Natural killer cell (primary cell): ENCODE results near the gene CD38. TPM values are rescaled to one million over a fixed set of nuclear protein-coding genes. Genes with fewer than 3 reads are reported as not detected.

ENCODE experiments used
- ATAC-seq, 3 donors: fragments of 150-1000 bp in 2 of 3; fragments of 200-7000 bp in 1 of 3; cut with Tn5 transposase; 1 replicate in 1 of 3; 2 replicates in 2 of 3; pipeline ENCODE4 v1.10.0; 2021; ENCODE audit warnings: mild to moderate bottlenecking in 2 of 3, moderate library complexity in 2 of 3
- DNase-seq, 2 donors: peaks; one replicate each; pipeline versions ENCODE4 v3.0.0 to v3.0.0-alpha.2; 2013 to 2021; ENCODE audit warnings: mixed read lengths in 1 of 2
- H3K27ac ChIP-seq: one replicate; pipeline ENCODE4 v1.5.1; 2013; ENCODE audit warnings: mild to moderate bottlenecking, low read length
- H3K27me3 ChIP-seq: one replicate; pipeline ENCODE4 v1.6.1; 2013; ENCODE audit warnings: low read length; ENCODE audit not compliant: control insufficient read depth, insufficient read depth
- H3K36me3 ChIP-seq: one replicate; pipeline ENCODE4 v1.6.1; 2013; ENCODE audit warnings: low read length; ENCODE audit not compliant: control insufficient read depth, insufficient read depth
- H3K4me1 ChIP-seq: one replicate; pipeline ENCODE4 v1.6.1; 2013; ENCODE audit warnings: low read length; ENCODE audit not compliant: control insufficient read depth, insufficient read depth
- H3K4me3 ChIP-seq: one replicate; pipeline ENCODE4 v1.5.1; 2013; ENCODE audit warnings: low read length
- H3K9me3 ChIP-seq: one replicate; pipeline ENCODE4 v1.6.1; 2013; ENCODE audit warnings: low read length; ENCODE audit not compliant: control insufficient read depth, insufficient read depth
- H3K27ac Mint-ChIP-seq, 2 donors: one replicate each; pipeline ENCODE4 v1.8.0; 2022; ENCODE audit warnings: mild to moderate bottlenecking in 2 of 2, mixed read lengths in 2 of 2, moderate library complexity in 1 of 2
- H3K27me3 Mint-ChIP-seq, 2 donors: one replicate each; pipeline ENCODE4 v1.8.0; 2022; ENCODE audit warnings: low read depth in 2 of 2, mixed read lengths in 2 of 2
- H3K36me3 Mint-ChIP-seq: one replicate; pipeline ENCODE4 v1.8.0; 2022; ENCODE audit warnings: mixed read lengths
- H3K4me1 Mint-ChIP-seq, 2 donors: one replicate each; pipeline ENCODE4 v1.8.0; 2022; ENCODE audit warnings: mixed read lengths in 2 of 2
- H3K4me3 Mint-ChIP-seq: one replicate; pipeline ENCODE4 v1.8.0; 2022; ENCODE audit warnings: mild to moderate bottlenecking, moderate library complexity, mixed read lengths
- H3K9me3 Mint-ChIP-seq, 2 donors: one replicate each; pipeline ENCODE4 v1.8.0; 2022; ENCODE audit warnings: mixed read lengths in 2 of 2
- WGBS: methylation state at CpG from one replicate; pipeline ENCODE4 v1.1.7; 2013; ENCODE audit warnings: missing lambda C conversion rate; ENCODE audit not compliant: insufficient coverage; 5-methylcytosine and 5-hydroxymethylcytosine counted together
- intact Hi-C: fragments of 100-400 bp; cut with micrococcal nuclease; formaldehyde crosslinking; loops from one replicate; pipeline ENCODE4 v1.14.2; 2022
- total RNA-seq, 4 donors: library from RNA; stranded (reverse); fragments of 120-200 nt in 1 of 4; gene quantifications; one replicate each; pipeline versions ENCODE4 v1.2.3 to v1.2.4, GENCODE V29; 2013 to 2022
- TF ChIP-seq, protein P1 (sequence below): fragments of 200-600 bp; IDR thresholded peaks from one replicate; pipeline ENCODE4 v1.8.0; 2022; ENCODE audit warnings: antibody characterized with exemption

The CD38 gene
- total RNA-seq, 3 donors from 2014 or later (not counting 1 experiment from before 2014, with no cell fraction given), result 91.8 to 124 (median 98.8) TPM

DNA sequence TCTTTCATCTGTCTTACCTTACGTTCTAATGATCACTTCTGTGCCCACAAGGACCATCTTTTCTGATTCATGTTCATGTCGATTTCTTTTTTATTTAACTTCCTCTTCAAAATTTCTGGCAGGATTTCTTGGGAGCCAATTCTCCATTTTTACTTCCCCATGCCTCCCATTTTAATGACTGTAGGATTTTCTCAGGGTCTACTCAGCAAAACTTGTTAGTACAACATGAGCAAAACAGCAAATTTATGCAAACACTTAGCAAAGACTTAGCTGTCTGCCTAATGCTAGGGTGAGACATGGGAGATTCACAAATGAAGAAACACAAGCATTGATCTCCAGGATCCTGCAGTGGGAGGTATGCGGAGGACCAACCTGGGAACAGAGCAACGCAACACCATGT, 5.5 kb downstream of the CD38 start:
- no peak for ATAC-seq
- no peaks in the 10 kb centered on the region for H3K9me3 Mint-ChIP-seq
- H3K36me3 Mint-ChIP-seq, result peaks cover 30% of the 10 kb centered on the region
- Histone ChIP-seq H3K27ac (no peak overlapping the region), H3K9me3 (no peaks in the 10 kb centered on the region), H3K36me3 (peaks cover 5% of the 10 kb centered on the region), H3K4me3 (no peak overlapping the region), H3K27me3 (no peaks in the 10 kb centered on the region), H3K4me1 (peaks cover 39% of the 10 kb centered on the region)
- peak overlapping the region in 1 of 2 donors; percentile 38 for H3K27ac Mint-ChIP-seq
- intact Hi-C loops, result no loop called here
- H3K4me1 Mint-ChIP-seq, result peaks cover 72 to 76% of the 10 kb centered on the region in 2 donors
- no peak for DNase-seq
- no peaks in the 10 kb centered on the region for H3K27me3 Mint-ChIP-seq
- peak overlapping the region; percentile 33 for H3K4me3 Mint-ChIP-seq
- TF ChIP-seq, protein P1, sequence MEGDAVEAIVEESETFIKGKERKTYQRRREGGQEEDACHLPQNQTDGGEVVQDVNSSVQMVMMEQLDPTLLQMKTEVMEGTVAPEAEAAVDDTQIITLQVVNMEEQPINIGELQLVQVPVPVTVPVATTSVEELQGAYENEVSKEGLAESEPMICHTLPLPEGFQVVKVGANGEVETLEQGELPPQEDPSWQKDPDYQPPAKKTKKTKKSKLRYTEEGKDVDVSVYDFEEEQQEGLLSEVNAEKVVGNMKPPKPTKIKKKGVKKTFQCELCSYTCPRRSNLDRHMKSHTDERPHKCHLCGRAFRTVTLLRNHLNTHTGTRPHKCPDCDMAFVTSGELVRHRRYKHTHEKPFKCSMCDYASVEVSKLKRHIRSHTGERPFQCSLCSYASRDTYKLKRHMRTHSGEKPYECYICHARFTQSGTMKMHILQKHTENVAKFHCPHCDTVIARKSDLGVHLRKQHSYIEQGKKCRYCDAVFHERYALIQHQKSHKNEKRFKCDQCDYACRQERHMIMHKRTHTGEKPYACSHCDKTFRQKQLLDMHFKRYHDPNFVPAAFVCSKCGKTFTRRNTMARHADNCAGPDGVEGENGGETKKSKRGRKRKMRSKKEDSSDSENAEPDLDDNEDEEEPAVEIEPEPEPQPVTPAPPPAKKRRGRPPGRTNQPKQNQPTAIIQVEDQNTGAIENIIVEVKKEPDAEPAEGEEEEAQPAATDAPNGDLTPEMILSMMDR, result no peak
- 81% methylated on average over 4 of the region's 4 CpGs for WGBS

DNA sequence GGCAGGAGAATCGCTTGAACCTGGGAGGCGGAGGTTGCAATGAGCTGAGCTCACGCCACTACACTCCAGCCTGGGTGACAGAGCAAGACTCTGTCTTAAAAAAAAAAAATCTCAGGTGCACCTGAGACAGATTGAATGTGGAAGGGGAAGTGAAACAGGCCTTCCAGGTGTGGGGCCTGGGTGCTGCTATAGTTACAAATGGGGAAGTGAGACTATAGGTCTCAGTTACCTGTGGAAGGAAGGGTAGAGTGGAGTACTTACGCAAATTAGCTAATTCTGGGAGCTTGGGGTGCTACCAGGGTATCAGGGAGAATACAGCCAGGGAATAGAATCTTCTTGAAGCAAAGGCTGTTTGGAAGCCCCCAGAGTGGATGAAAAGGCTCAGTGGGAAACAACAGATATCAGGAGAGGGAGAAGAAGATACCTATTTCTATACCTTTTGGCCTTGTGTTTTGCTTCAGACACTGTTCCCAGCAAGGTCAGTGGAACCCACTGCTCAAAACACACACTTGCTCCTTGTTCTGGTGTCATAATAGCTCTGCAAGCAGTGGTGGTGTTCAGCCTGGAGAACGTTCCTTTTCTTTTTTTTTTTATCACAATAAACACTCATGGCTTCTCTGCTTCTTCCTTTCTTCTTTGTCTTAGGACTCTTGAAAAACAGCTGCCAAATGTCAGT, 7.0 kb downstream of the CD38 start:
- Mint-ChIP-seq H3K4me3 (no peak overlapping the region), H3K36me3 (peaks cover 30% of the 10 kb centered on the region), H3K27ac (peak overlapping the region; percentile 14 to 72), H3K9me3 (no peaks in the 10 kb centered on the region), H3K4me1 (peaks cover 66 to 74% of the 10 kb centered on the region in 2 donors), H3K27me3 (no peaks in the 10 kb centered on the region)
- no peak overlapping the region for H3K4me3 ChIP-seq
- peaks cover 5% of the 10 kb centered on the region for H3K36me3 ChIP-seq
- H3K4me1 ChIP-seq, result peaks cover 34% of the 10 kb centered on the region
- no peak for DNase-seq
- intact Hi-C loops, result no loop called here
- TF ChIP-seq, protein P1, result no peak
- no peaks in the 10 kb centered on the region for H3K9me3 ChIP-seq
- H3K27me3 ChIP-seq, result no peaks in the 10 kb centered on the region
- ATAC-seq, result no peak
- 77% methylated on average over 5 of the region's 5 CpGs for WGBS
- H3K27ac ChIP-seq, result no peak overlapping the region

- TF ChIP-seq, protein P1, result no peak
- no peak overlapping the region for H3K27ac Mint-ChIP-seq
- WGBS, result 98% methylated on average over 26 of the region's 26 CpGs
- Histone ChIP-seq H3K27ac (no peak overlapping the region), H3K9me3 (no peaks in the 10 kb centered on the region), H3K4me1 (peaks cover 21% of the 10 kb centered on the region), H3K4me3 (no peak overlapping the region), H3K27me3 (no peaks in the 10 kb centered on the region), H3K36me3 (peaks cover 2% of the 10 kb centered on the region)
- H3K36me3 Mint-ChIP-seq, result peaks cover 26% of the 10 kb centered on the region
- no peaks in the 10 kb centered on the region for H3K9me3 Mint-ChIP-seq
- no peak overlapping the region for H3K4me3 Mint-ChIP-seq
- ATAC-seq (no peak), DNase-seq (no peak)
- intact Hi-C loops, result no loop called here
- peaks cover 50 to 57% of the 10 kb centered on the region in 2 donors for H3K4me1 Mint-ChIP-seq
- H3K27me3 Mint-ChIP-seq, result no peaks in the 10 kb centered on the region
These were observed 8.6 kb downstream of the CD38 start for GRCh38 chr4:15786743-15787142.

DNA sequence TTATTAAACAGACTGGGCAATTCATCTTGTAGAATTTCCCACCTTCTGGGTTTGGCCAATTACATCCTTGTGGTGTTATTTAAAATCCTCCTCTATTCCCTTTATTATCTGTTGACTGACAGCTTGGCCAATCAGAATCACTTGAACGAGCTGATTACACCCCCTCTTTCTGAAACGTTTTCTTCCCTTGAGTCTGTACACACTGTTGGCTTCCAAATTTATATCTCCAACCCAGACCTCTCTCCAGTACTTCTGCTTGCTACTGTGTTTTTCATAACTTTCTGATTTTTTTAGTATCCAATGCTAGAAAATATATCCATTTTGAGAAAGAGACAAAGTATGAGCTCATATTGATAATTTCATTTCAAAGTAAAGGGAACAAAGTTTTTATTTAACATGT, 14.8 kb downstream of the CD38 start:
- no peaks in the 10 kb centered on the region for H3K36me3 ChIP-seq
- no peaks in the 10 kb centered on the region for H3K9me3 ChIP-seq
- peaks cover 35 to 49% of the 10 kb centered on the region in 2 donors for H3K4me1 Mint-ChIP-seq
- H3K27me3 Mint-ChIP-seq, result no peaks in the 10 kb centered on the region
- no peak overlapping the region for H3K4me3 ChIP-seq
- intact Hi-C loops, result no loop called here
- peak overlapping the region; percentile 1 to 52 for H3K27ac Mint-ChIP-seq
- ATAC-seq (no peak), DNase-seq (no peak)
- no peaks in the 10 kb centered on the region for H3K27me3 ChIP-seq
- H3K4me1 ChIP-seq, result no peaks in the 10 kb centered on the region
- WGBS, result 65% methylated on average over 2 of the region's 2 CpGs
- H3K27ac ChIP-seq, result no peak overlapping the region
- H3K36me3 Mint-ChIP-seq, result no peaks in the 10 kb centered on the region
- TF ChIP-seq, protein P1, result no peak
- no peak overlapping the region for H3K4me3 Mint-ChIP-seq
- H3K9me3 Mint-ChIP-seq, result no peaks in the 10 kb centered on the region
